ENCODE data around the gene TRABD2B. TPM values are rescaled to one million over a fixed set of nuclear protein-coding genes. Genes with fewer than 3 reads are reported as not detected.

The TRABD2B gene
- total RNA-seq, 1 donor from 2014 or later, result 0.89 TPM

DNA sequence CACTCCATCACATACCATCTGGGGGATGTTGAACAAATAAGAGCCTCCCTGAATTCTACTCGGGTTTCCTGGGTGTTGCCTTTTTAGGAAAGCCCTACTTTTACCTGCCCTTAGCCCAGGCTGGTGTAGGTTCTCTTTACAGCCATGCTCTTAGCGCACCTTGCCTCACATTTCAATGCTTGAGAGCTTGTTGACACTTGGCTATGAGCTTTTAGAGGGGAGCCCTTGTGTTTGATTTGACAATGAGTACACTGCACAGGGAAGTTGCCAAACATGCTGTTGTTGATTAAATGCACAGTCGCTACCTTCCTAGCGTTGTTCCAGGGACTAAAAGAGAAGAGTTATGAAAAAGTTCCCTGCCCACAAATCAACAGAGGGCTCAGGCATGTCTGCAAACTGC, 103.8 kb downstream of the TRABD2B start:
- peaks cover 6% of the 10 kb centered on the region for H3K4me1 Mint-ChIP-seq (ENCODE audit: low read depth, unreplicated experiment)
- H3K9me3 ChIP-seq (ENCODE audit: insufficient read depth, low read depth, low read length), result no peaks in the 10 kb centered on the region
- no peaks in the 10 kb centered on the region for H3K36me3 ChIP-seq (ENCODE audit: insufficient read depth, low read length)
- no peaks in the 10 kb centered on the region for H3K79me2 ChIP-seq (ENCODE audit: insufficient read depth, low read length)
- no peak for FAIRE-seq
- peaks cover 23% of the 10 kb centered on the region for H3K27me3 Mint-ChIP-seq (ENCODE audit: low read depth, unreplicated experiment)
- H3K9ac ChIP-seq (ENCODE audit: low read length), result no peak overlapping the region
- H3K27ac Mint-ChIP-seq (ENCODE audit: unreplicated experiment), result no peak overlapping the region
- H3K9me3 Mint-ChIP-seq (ENCODE audit: unreplicated experiment), result peaks cover 3% of the 10 kb centered on the region
- no peaks in the 10 kb centered on the region for H4K20me1 ChIP-seq (ENCODE audit: insufficient read depth, low read length)
- H3K27ac ChIP-seq (ENCODE audit: low read depth, low read length), result no peak overlapping the region
- no peak for TF ChIP-seq EZH2 (IDR thresholded peaks at IDR 0.05; ENCODE audit: insufficient read depth, low read length)
- TF ChIP-seq, protein P1, sequence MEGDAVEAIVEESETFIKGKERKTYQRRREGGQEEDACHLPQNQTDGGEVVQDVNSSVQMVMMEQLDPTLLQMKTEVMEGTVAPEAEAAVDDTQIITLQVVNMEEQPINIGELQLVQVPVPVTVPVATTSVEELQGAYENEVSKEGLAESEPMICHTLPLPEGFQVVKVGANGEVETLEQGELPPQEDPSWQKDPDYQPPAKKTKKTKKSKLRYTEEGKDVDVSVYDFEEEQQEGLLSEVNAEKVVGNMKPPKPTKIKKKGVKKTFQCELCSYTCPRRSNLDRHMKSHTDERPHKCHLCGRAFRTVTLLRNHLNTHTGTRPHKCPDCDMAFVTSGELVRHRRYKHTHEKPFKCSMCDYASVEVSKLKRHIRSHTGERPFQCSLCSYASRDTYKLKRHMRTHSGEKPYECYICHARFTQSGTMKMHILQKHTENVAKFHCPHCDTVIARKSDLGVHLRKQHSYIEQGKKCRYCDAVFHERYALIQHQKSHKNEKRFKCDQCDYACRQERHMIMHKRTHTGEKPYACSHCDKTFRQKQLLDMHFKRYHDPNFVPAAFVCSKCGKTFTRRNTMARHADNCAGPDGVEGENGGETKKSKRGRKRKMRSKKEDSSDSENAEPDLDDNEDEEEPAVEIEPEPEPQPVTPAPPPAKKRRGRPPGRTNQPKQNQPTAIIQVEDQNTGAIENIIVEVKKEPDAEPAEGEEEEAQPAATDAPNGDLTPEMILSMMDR (IDR thresholded peaks at IDR 0.05; ENCODE audit: insufficient read depth, low read depth, low read length), result no peak
- no peaks in the 10 kb centered on the region for H3K4me1 ChIP-seq (ENCODE audit: insufficient read depth, low read length)
- no peak for DNase-seq (ENCODE audit: low read depth)
- H3K4me3 ChIP-seq (ENCODE audit: insufficient read depth, low read depth, low read length), result no peak overlapping the region
- H3K27me3 ChIP-seq (ENCODE audit: insufficient read depth, low read length), result no peaks in the 10 kb centered on the region
- no peak overlapping the region for H2AFZ ChIP-seq (ENCODE audit: low read depth, low read length)
- no peaks in the 10 kb centered on the region for H3K36me3 Mint-ChIP-seq (ENCODE audit: low read depth, unreplicated experiment)
- no peak overlapping the region for H3K4me2 ChIP-seq (ENCODE audit: low read length)
- no peak overlapping the region for H3K4me3 Mint-ChIP-seq (ENCODE audit: unreplicated experiment)

DNA sequence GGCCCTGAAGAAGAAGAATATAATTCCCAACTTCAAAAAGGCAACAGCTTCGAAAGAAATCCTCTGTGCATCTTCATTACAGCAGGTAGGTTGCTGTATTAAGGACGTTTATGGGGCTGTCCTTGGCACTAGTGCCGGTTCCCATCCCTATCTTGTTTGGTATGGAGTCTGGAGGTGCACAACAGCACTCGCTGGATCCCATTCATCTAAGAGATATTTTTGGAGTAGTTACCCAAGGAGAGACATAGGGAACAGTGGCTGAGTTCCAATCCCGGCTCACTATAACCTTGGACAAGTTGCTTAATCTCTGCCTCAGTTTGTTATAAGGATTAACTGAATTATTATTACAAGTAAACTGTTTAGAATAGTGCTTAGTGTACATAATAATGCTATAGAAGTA, 106.4 kb downstream of the TRABD2B start:
- Histone ChIP-seq H3K36me3 (ENCODE audit: insufficient read depth, low read length) (no peaks in the 10 kb centered on the region), H3K9me3 (ENCODE audit: insufficient read depth, low read depth, low read length) (no peaks in the 10 kb centered on the region)

DNA sequence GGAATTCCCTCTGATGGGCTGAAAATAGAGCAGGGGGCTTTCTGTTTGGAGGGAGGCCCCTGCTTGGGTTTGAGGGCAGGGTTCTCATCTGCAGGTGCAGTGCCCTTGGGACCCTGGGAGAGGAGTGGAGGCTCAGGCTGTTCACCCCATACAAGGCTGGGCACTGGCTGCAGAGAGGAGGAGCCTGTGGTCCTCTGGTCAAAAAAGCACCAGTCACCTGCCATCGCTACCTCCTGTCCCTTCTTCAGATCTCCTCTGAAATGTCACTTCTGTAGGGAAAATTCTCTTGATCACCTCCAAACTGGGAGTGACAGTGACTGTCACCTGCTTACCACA, 108.9 kb downstream of the TRABD2B start:
- Histone ChIP-seq H3K36me3 (ENCODE audit: insufficient read depth, low read length) (no peaks in the 10 kb centered on the region), H4K20me1 (ENCODE audit: insufficient read depth, low read length) (no peaks in the 10 kb centered on the region), H2AFZ (ENCODE audit: low read depth, low read length) (no peak overlapping the region), H3K4me2 (ENCODE audit: low read length) (no peak overlapping the region), H3K9me3 (ENCODE audit: insufficient read depth, low read depth, low read length) (no peaks in the 10 kb centered on the region), H3K27ac (ENCODE audit: low read depth, low read length) (no peak overlapping the region), H3K4me1 (ENCODE audit: insufficient read depth, low read length) (no peaks in the 10 kb centered on the region), H3K4me3 (ENCODE audit: insufficient read depth, low read depth, low read length) (no peak overlapping the region), H3K9ac (ENCODE audit: low read length) (no peak overlapping the region), H3K27me3 (ENCODE audit: insufficient read depth, low read length) (peaks cover 2% of the 10 kb centered on the region), H3K79me2 (ENCODE audit: insufficient read depth, low read length) (no peaks in the 10 kb centered on the region)
- DNase-seq (ENCODE audit: low read depth), result no peak
- H3K4me3 Mint-ChIP-seq (ENCODE audit: unreplicated experiment), result no peak overlapping the region
- no peaks in the 10 kb centered on the region for H3K36me3 Mint-ChIP-seq (ENCODE audit: low read depth, unreplicated experiment)
- no peak overlapping the region for H3K27ac Mint-ChIP-seq (ENCODE audit: unreplicated experiment)
- H3K4me1 Mint-ChIP-seq (ENCODE audit: low read depth, unreplicated experiment), result no peaks in the 10 kb centered on the region
- TF ChIP-seq EZH2 (IDR thresholded peaks at IDR 0.05; ENCODE audit: insufficient read depth, low read length), result no peak
- TF ChIP-seq, protein P1 (IDR thresholded peaks at IDR 0.05; ENCODE audit: insufficient read depth, low read depth, low read length), result no peak
- no peak for FAIRE-seq
- peaks cover 3% of the 10 kb centered on the region for H3K9me3 Mint-ChIP-seq (ENCODE audit: unreplicated experiment)
- H3K27me3 Mint-ChIP-seq (ENCODE audit: low read depth, unreplicated experiment), result peaks cover 28% of the 10 kb centered on the region

More for the DNA sequence above, 106.4 kb downstream of the TRABD2B start:
- Histone ChIP-seq H3K27ac (ENCODE audit: low read depth, low read length) (no peak overlapping the region), H3K4me2 (ENCODE audit: low read length) (no peak overlapping the region), H3K9ac (ENCODE audit: low read length) (no peak overlapping the region), H3K4me3 (ENCODE audit: insufficient read depth, low read depth, low read length) (no peak overlapping the region), H3K4me1 (ENCODE audit: insufficient read depth, low read length) (no peaks in the 10 kb centered on the region), H4K20me1 (ENCODE audit: insufficient read depth, low read length) (no peaks in the 10 kb centered on the region), H3K27me3 (ENCODE audit: insufficient read depth, low read length) (no peaks in the 10 kb centered on the region), H3K79me2 (ENCODE audit: insufficient read depth, low read length) (no peaks in the 10 kb centered on the region), H2AFZ (ENCODE audit: low read depth, low read length) (no peak overlapping the region)
- FAIRE-seq, result no peak
- DNase-seq (ENCODE audit: low read depth), result no peak
- Mint-ChIP-seq H3K36me3 (ENCODE audit: low read depth, unreplicated experiment) (no peaks in the 10 kb centered on the region), H3K9me3 (ENCODE audit: unreplicated experiment) (peaks cover 3% of the 10 kb centered on the region), H3K4me3 (ENCODE audit: unreplicated experiment) (no peak overlapping the region), H3K4me1 (ENCODE audit: low read depth, unreplicated experiment) (peaks cover 6% of the 10 kb centered on the region), H3K27me3 (ENCODE audit: low read depth, unreplicated experiment) (peaks cover 26% of the 10 kb centered on the region), H3K27ac (ENCODE audit: unreplicated experiment) (no peak overlapping the region)
- TF ChIP-seq, protein P1 (IDR thresholded peaks at IDR 0.05; ENCODE audit: insufficient read depth, low read depth, low read length), result no peak
- no peak for TF ChIP-seq EZH2 (IDR thresholded peaks at IDR 0.05; ENCODE audit: insufficient read depth, low read length)
